Measurements from ENCODE around the gene AFAP1L2.

The AFAP1L2 gene

GRCh38 chr10:114283535-114284234 is 120.6 kb downstream of the AFAP1L2 start:
- no peak for DNase-seq

GRCh38 chr10:114283091-114283490 is 121.2 kb downstream of the AFAP1L2 start:
- no peak for DNase-seq

GRCh38 chr10:114282526-114282925 is 121.8 kb downstream of the AFAP1L2 start:
- DNase-seq, result no peak

- no peak for DNase-seq
These were observed 122.8 kb downstream of the AFAP1L2 start for GRCh38 chr10:114281461-114281860.

GRCh38 chr10:114281006-114281405 is 123.3 kb downstream of the AFAP1L2 start:
- no peak for DNase-seq

GRCh38 chr10:114279901-114280644 is 124.2 kb downstream of the AFAP1L2 start:
- no peak for DNase-seq

GRCh38 chr10:114279289-114279688 is 125.0 kb downstream of the AFAP1L2 start:
- DNase-seq, result no peak

- DNase-seq, result no peak
These were observed 125.5 kb downstream of the AFAP1L2 start for GRCh38 chr10:114278884-114279191.

- DNase-seq, result no peak
These were observed 126.0 kb downstream of the AFAP1L2 start for GRCh38 chr10:114278140-114278883.

GRCh38 chr10:114276671-114277070 is 127.6 kb downstream of the AFAP1L2 start:
- DNase-seq, result no peak

- DNase-seq, result no peak
These were observed 128.2 kb downstream of the AFAP1L2 start for GRCh38 chr10:114276066-114276465.

- DNase-seq, result no peak
These were observed 129.5 kb downstream of the AFAP1L2 start for GRCh38 chr10:114274616-114275453.

GRCh38 chr10:114273910-114274309 is 130.4 kb downstream of the AFAP1L2 start:
- DNase-seq, result no peak

- DNase-seq, result no peak
These were observed 131.6 kb downstream of the AFAP1L2 start for GRCh38 chr10:114272696-114273095.

- DNase-seq, result peak; percentile 95
These were observed 132.5 kb downstream of the AFAP1L2 start for GRCh38 chr10:114271779-114272167.

GRCh38 chr10:114271075-114271778 is 133.1 kb downstream of the AFAP1L2 start:
- no peak for DNase-seq

GRCh38 chr10:114266521-114266920 is 137.8 kb downstream of the AFAP1L2 start:
- DNase-seq, result no peak

- no peak for DNase-seq
These were observed 138.8 kb downstream of the AFAP1L2 start for GRCh38 chr10:114265392-114266053.

GRCh38 chr10:114262496-114262895 is 141.8 kb downstream of the AFAP1L2 start:
- DNase-seq, result no peak

- peak; percentile 82 for DNase-seq
These were observed 143.2 kb downstream of the AFAP1L2 start for GRCh38 chr10:114261076-114261475.

GRCh38 chr10:114260366-114260765 is 143.9 kb downstream of the AFAP1L2 start:
- no peak for DNase-seq

GRCh38 chr10:114259824-114260223 is 144.5 kb downstream of the AFAP1L2 start:
- DNase-seq, result peak; percentile 75
